GM23338 (cell line): ENCODE results near the gene TSBP1. TPM values are rescaled to one million over a fixed set of nuclear protein-coding genes. Genes with fewer than 3 reads are reported as not detected.

ENCODE experiments used
- ATAC-seq: fragments of 200-7000 bp; cut with Tn5 transposase; 3 replicates; pipeline ENCODE4 v1.9.1; 2020
- DNase-seq: peaks from one replicate; pipeline ENCODE4 v3.0.0-alpha.2; 2015; ENCODE audit warnings: low spot score
- H2AFZ ChIP-seq: fragments of 200-600 bp; sonication (generic); 2 replicates; pipeline ENCODE4 v1.8.0; 2016; ENCODE audit warnings: antibody characterized with exemption, mild to moderate bottlenecking, moderate library complexity
- H3F3A ChIP-seq: fragments of 200-600 bp; sonication (generic); replicated peaks from 2 replicates; pipeline ENCODE4 v1.8.0; 2017; ENCODE audit warnings: antibody characterized with exemption, mixed run types, low read depth
- H3K27ac ChIP-seq: fragments of 200-600 bp; sonication (generic); 2 replicates; pipeline ENCODE4 v1.6.1; 2016; ENCODE audit warnings: low read depth
- H3K27me3 ChIP-seq: fragments of 200-600 bp; sonication (generic); 2 replicates; pipeline ENCODE4 v1.8.0; 2016; ENCODE audit warnings: mild to moderate bottlenecking, mixed run types, moderate library complexity; ENCODE audit not compliant: insufficient read depth
- H3K36me3 ChIP-seq: fragments of 200-600 bp; sonication (generic); 2 replicates; pipeline ENCODE4 v1.8.0; 2016; ENCODE audit warnings: mild to moderate bottlenecking; ENCODE audit not compliant: insufficient read depth
- H3K4me1 ChIP-seq: fragments of 200-600 bp; sonication (generic); 2 replicates; pipeline ENCODE4 v1.8.0; 2016; ENCODE audit warnings: mild to moderate bottlenecking, moderate library complexity; ENCODE audit not compliant: insufficient read depth
- H3K4me2 ChIP-seq: fragments of 200-600 bp; sonication (generic); 2 replicates; pipeline ENCODE4 v1.7.1; 2017; ENCODE audit warnings: mixed run types
- H3K4me3 ChIP-seq: fragments of 200-600 bp; sonication (generic); 2 replicates; pipeline ENCODE4 v1.6.1; 2016; ENCODE audit warnings: mixed run types
- H3K79me2 ChIP-seq: fragments of 200-600 bp; sonication (generic); replicated peaks from 2 replicates; pipeline ENCODE4 v1.8.0; 2017; ENCODE audit warnings: mild to moderate bottlenecking; ENCODE audit not compliant: insufficient read depth
- H3K9me2 ChIP-seq: fragments of 200-600 bp; sonication (generic); 2 replicates; pipeline ENCODE4 v1.8.0; 2017; ENCODE audit not compliant: insufficient read depth
- H4K20me1 ChIP-seq: fragments of 200-600 bp; sonication (generic); replicated peaks from 2 replicates; pipeline ENCODE4 v1.8.0; 2017; ENCODE audit warnings: mild to moderate bottlenecking; ENCODE audit not compliant: insufficient read depth
- H3K27ac Mint-ChIP-seq: 2 replicates; pipeline ENCODE4 v1.8.0; 2020; ENCODE audit warnings: inconsistent platforms, mild to moderate bottlenecking, moderate library complexity, mixed read lengths
- H3K27me3 Mint-ChIP-seq: 3 replicates; pipeline ENCODE4 v1.8.0; 2022; ENCODE audit warnings: low read depth, mild to moderate bottlenecking, moderate library complexity, mixed read lengths, inconsistent platforms; ENCODE audit not compliant: insufficient read depth, poor library complexity
- H3K36me3 Mint-ChIP-seq: 3 replicates; pipeline ENCODE4 v1.8.0; 2021; ENCODE audit warnings: low read depth, mild to moderate bottlenecking, inconsistent platforms, moderate library complexity, mixed read lengths
- H3K4me1 Mint-ChIP-seq: 3 replicates; pipeline ENCODE4 v1.8.0; 2020; ENCODE audit warnings: mild to moderate bottlenecking, inconsistent platforms, mixed read lengths
- H3K4me3 Mint-ChIP-seq: 3 replicates; pipeline ENCODE4 v1.8.0; 2021; ENCODE audit warnings: moderate library complexity, mild to moderate bottlenecking, inconsistent platforms, mixed read lengths
- H3K9me3 Mint-ChIP-seq: 3 replicates; pipeline ENCODE4 v1.8.0; 2020; ENCODE audit warnings: moderate library complexity, mild to moderate bottlenecking, inconsistent platforms, mixed read lengths
- CTCF ChIP-seq, 2 experiments: fragments of 200-600 bp in 1 of 2; sonication (generic) in 1 of 2; conservative IDR thresholded peaks; 2 replicates each; pipeline versions ENCODE4 v1.5.1 to v1.6.1; 2016 to 2017; ENCODE audit warnings: antibody characterized with exemption in 2 of 2, low read depth in 2 of 2, mild to moderate bottlenecking in 2 of 2, moderate library complexity in 1 of 2
- EZH2 ChIP-seq: fragments of 200-600 bp; sonication (generic); IDR thresholded peaks from one replicate; pipeline ENCODE4 v1.8.0; 2017; ENCODE audit warnings: antibody characterized with exemption, mild to moderate bottlenecking, low read depth; ENCODE audit not compliant: unreplicated experiment
- EZH2phosphoT487 ChIP-seq: fragments of 200-600 bp; sonication (generic); IDR thresholded peaks from one replicate; pipeline ENCODE4 v1.8.1; 2018; ENCODE audit warnings: antibody characterized with exemption; ENCODE audit not compliant: unreplicated experiment
- JUNB ChIP-seq: IDR thresholded peaks from one replicate; pipeline ENCODE4 v1.6.1; 2016; ENCODE audit warnings: antibody characterized with exemption; ENCODE audit not compliant: unreplicated experiment
- NANOG ChIP-seq: IDR thresholded peaks from 2 replicates; pipeline ENCODE4 v1.6.1; 2016; ENCODE audit warnings: antibody characterized with exemption, borderline replicate concordance
- POLR2AphosphoS5 ChIP-seq: IDR thresholded peaks from 2 replicates; pipeline ENCODE4 v1.6.1; 2016; ENCODE audit warnings: antibody characterized with exemption, low read depth
- STAT1 ChIP-seq: IDR thresholded peaks from one replicate; pipeline ENCODE4 v1.6.1; 2016; ENCODE audit warnings: antibody characterized with exemption; ENCODE audit not compliant: unreplicated experiment
- ZNF114 ChIP-seq: fragments of 250-450 bp; sonication (Bioruptor Pico); IDR thresholded peaks from 2 replicates; pipeline ENCODE4 v1.5.0; 2020; ENCODE audit warnings: mild to moderate bottlenecking, moderate library complexity
- ZNF331 ChIP-seq: fragments of 250-450 bp; sonication (Bioruptor Pico); IDR thresholded peaks from 2 replicates; pipeline ENCODE4 v1.5.0; 2020; ENCODE audit warnings: low read depth, mild to moderate bottlenecking, moderate library complexity
- polyA plus RNA-seq: library from polyadenylated mRNA; unstranded; fragments of >200 nt; fragmentation: Nextera tagmentation; extraction: Ambion mirVana; gene quantifications from 2 replicates; pipeline ENCODE4 v1.2.1, GENCODE V29; 2016
- total RNA-seq: library from RNA; depleted of rRNA; stranded (reverse); fragments of >200 nt; shearing (Covaris generic); gene quantifications from 2 replicates; pipeline ENCODE4 v1.2.3, GENCODE V29; 2014
- TF ChIP-seq, protein P1 (sequence below): fragments of 250-450 bp; sonication (Bioruptor Pico); IDR thresholded peaks from 2 replicates; pipeline ENCODE4 v1.5.0; 2020; ENCODE audit warnings: mild to moderate bottlenecking, moderate library complexity
- TF ChIP-seq, protein P2 (sequence below): IDR thresholded peaks from 2 replicates; pipeline ENCODE4 v1.6.1; 2016; ENCODE audit warnings: antibody characterized with exemption
- TF ChIP-seq, protein P3 (sequence below): IDR thresholded peaks from one replicate; pipeline ENCODE4 v1.6.1; 2018; ENCODE audit warnings: antibody characterized with exemption; ENCODE audit not compliant: unreplicated experiment

TSBP1 gene
- total and polyA plus RNA-seq, 2 experiments from 2014 or later, result 0.15 TPM; not detected in 1

DNA sequence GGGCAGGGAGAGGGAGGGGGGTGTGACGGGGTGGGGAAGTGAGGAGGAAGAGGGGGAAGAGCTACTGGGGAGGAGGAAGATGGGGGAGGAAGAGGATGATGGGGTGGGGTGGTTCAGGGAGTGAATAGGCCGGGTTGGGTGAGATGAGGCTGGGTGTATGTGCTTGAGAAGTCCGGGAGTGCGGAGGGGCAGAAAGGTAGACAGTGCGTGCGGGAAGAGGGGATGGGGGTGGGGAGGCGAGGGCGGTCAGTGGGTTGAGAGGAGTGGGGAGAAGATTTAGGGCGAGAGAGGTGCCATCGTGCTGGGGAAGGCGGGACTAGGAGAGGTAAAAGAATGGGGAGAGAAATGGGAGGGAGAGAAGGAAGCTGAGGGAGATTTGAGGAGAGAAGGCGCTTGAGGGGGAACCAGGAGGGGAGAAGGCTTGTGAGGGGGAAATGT is 116.9 kb downstream of the TSBP1 start:
- Histone ChIP-seq H3K27me3 (no peaks in the 10 kb centered on the region), H3K36me3 (no peaks in the 10 kb centered on the region), H2AFZ (peak overlapping the region; percentile 87), H4K20me1 (no peaks in the 10 kb centered on the region), H3K27ac (no peak overlapping the region), H3K4me2 (peak overlapping the region; percentile 82), H3F3A (no peaks in the 10 kb centered on the region), H3K79me2 (peaks cover 27% of the 10 kb centered on the region), H3K9me2 (no peaks in the 10 kb centered on the region; the same call in 1 of the 2 replicates), H3K4me3 (peak overlapping the region; percentile 62), H3K4me1 (peaks cover 6% of the 10 kb centered on the region)
- H3K36me3 Mint-ChIP-seq, result peaks cover 10% of the 10 kb centered on the region; the same call in 2 of the 3 replicates
- DNase-seq (peak; percentile 64), ATAC-seq (peak; percentile 73)
- peak overlapping the region; percentile 72 for H3K4me3 Mint-ChIP-seq
- TF ChIP-seq POLR2AphosphoS5 (no peak), NANOG (no peak), ZNF331 (CRISPR knock-in tag) (no peak), STAT1 (no peak), EZH2phosphoT487 (no peak), EZH2 (no peak), CTCF (conservative IDR thresholded peaks at IDR 0.05; ENCODE audit: low read depth in 2 of 2) (no peak), JUNB (no peak), ZNF114 (CRISPR knock-in tag) (no peak)
- TF ChIP-seq, protein P1, sequence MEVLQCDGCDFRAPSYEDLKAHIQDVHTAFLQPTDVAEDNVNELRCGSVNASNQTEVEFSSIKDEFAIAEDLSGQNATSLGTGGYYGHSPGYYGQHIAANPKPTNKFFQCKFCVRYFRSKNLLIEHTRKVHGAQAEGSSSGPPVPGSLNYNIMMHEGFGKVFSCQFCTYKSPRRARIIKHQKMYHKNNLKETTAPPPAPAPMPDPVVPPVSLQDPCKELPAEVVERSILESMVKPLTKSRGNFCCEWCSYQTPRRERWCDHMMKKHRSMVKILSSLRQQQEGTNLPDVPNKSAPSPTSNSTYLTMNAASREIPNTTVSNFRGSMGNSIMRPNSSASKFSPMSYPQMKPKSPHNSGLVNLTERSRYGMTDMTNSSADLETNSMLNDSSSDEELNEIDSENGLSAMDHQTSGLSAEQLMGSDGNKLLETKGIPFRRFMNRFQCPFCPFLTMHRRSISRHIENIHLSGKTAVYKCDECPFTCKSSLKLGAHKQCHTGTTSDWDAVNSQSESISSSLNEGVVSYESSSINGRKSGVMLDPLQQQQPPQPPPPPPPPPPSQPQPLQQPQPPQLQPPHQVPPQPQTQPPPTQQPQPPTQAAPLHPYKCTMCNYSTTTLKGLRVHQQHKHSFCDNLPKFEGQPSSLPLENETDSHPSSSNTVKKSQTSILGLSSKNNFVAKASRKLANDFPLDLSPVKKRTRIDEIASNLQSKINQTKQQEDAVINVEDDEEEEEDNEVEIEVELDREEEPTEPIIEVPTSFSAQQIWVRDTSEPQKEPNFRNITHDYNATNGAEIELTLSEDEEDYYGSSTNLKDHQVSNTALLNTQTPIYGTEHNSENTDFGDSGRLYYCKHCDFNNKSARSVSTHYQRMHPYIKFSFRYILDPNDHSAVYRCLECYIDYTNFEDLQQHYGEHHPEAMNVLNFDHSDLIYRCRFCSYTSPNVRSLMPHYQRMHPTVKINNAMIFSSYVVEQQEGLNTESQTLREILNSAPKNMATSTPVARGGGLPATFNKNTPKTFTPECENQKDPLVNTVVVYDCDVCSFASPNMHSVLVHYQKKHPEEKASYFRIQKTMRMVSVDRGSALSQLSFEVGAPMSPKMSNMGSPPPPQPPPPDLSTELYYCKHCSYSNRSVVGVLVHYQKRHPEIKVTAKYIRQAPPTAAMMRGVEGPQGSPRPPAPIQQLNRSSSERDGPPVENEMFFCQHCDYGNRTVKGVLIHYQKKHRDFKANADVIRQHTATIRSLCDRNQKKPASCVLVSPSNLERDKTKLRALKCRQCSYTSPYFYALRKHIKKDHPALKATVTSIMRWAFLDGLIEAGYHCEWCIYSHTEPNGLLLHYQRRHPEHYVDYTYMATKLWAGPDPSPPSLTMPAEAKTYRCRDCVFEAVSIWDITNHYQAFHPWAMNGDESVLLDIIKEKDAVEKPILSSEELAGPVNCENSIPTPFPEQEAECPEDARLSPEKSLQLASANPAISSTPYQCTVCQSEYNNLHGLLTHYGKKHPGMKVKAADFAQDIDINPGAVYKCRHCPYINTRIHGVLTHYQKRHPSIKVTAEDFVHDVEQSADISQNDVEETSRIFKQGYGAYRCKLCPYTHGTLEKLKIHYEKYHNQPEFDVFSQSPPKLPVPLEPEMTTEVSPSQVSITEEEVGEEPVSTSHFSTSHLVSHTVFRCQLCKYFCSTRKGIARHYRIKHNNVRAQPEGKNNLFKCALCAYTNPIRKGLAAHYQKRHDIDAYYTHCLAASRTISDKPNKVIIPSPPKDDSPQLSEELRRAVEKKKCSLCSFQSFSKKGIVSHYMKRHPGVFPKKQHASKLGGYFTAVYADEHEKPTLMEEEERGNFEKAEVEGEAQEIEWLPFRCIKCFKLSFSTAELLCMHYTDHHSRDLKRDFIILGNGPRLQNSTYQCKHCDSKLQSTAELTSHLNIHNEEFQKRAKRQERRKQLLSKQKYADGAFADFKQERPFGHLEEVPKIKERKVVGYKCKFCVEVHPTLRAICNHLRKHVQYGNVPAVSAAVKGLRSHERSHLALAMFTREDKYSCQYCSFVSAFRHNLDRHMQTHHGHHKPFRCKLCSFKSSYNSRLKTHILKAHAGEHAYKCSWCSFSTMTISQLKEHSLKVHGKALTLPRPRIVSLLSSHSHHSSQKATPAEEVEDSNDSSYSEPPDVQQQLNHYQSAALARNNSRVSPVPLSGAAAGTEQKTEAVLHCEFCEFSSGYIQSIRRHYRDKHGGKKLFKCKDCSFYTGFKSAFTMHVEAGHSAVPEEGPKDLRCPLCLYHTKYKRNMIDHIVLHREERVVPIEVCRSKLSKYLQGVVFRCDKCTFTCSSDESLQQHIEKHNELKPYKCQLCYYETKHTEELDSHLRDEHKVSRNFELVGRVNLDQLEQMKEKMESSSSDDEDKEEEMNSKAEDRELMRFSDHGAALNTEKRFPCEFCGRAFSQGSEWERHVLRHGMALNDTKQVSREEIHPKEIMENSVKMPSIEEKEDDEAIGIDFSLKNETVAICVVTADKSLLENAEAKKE (CRISPR knock-in tag), result no peak
- TF ChIP-seq, protein P2, sequence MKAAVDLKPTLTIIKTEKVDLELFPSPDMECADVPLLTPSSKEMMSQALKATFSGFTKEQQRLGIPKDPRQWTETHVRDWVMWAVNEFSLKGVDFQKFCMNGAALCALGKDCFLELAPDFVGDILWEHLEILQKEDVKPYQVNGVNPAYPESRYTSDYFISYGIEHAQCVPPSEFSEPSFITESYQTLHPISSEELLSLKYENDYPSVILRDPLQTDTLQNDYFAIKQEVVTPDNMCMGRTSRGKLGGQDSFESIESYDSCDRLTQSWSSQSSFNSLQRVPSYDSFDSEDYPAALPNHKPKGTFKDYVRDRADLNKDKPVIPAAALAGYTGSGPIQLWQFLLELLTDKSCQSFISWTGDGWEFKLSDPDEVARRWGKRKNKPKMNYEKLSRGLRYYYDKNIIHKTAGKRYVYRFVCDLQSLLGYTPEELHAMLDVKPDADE, result no peak
- TF ChIP-seq, protein P3, sequence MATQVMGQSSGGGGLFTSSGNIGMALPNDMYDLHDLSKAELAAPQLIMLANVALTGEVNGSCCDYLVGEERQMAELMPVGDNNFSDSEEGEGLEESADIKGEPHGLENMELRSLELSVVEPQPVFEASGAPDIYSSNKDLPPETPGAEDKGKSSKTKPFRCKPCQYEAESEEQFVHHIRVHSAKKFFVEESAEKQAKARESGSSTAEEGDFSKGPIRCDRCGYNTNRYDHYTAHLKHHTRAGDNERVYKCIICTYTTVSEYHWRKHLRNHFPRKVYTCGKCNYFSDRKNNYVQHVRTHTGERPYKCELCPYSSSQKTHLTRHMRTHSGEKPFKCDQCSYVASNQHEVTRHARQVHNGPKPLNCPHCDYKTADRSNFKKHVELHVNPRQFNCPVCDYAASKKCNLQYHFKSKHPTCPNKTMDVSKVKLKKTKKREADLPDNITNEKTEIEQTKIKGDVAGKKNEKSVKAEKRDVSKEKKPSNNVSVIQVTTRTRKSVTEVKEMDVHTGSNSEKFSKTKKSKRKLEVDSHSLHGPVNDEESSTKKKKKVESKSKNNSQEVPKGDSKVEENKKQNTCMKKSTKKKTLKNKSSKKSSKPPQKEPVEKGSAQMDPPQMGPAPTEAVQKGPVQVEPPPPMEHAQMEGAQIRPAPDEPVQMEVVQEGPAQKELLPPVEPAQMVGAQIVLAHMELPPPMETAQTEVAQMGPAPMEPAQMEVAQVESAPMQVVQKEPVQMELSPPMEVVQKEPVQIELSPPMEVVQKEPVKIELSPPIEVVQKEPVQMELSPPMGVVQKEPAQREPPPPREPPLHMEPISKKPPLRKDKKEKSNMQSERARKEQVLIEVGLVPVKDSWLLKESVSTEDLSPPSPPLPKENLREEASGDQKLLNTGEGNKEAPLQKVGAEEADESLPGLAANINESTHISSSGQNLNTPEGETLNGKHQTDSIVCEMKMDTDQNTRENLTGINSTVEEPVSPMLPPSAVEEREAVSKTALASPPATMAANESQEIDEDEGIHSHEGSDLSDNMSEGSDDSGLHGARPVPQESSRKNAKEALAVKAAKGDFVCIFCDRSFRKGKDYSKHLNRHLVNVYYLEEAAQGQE, result no peak
- peaks cover 3% of the 10 kb centered on the region for H3K27me3 Mint-ChIP-seq
- peak overlapping the region; percentile 57; the same call in 1 of the 2 replicates for H3K27ac Mint-ChIP-seq
- peaks cover 14% of the 10 kb centered on the region; the same call in 2 of the 3 replicates for H3K4me1 Mint-ChIP-seq
- H3K9me3 Mint-ChIP-seq, result peaks cover 18% of the 10 kb centered on the region; the same call in 2 of the 3 replicates
